A172 (cell line): ENCODE measurements around the gene CPNE9. TPM values are rescaled to one million over a fixed set of nuclear protein-coding genes. Genes with fewer than 3 reads are reported as not detected.

Experiments
- DNase-seq: peaks from one replicate; pipeline ENCODE4 v3.0.0-alpha.2; 2015; ENCODE audit warnings: low spot score
- total RNA-seq: library from RNA; depleted of rRNA; stranded (reverse); fragments of >200 nt; shearing (Covaris generic); gene quantifications from 2 replicates; pipeline ENCODE4 v1.2.3, GENCODE V29; 2014; rRNA removed

CPNE9 gene
- total RNA-seq: not detected in 2 replicates

GRCh38 chr3:9703736-9704346 lies at the start of gene CPNE9:
Gene CPNE9 (plus strand): TSS chr3:9703833. CDS start chr3:9703997, 164 bp downstream.
- no peak for DNase-seq

GRCh38 chr3:9659849-9660248 lies 43.8 kb upstream of the CPNE9 start:
- no peak for DNase-seq

- DNase-seq: no peak
Measured at GRCh38 chr3:9660972-9661371, 42.7 kb upstream of the CPNE9 start.

GRCh38 chr3:9664119-9664751 lies 39.4 kb upstream of the CPNE9 start:
- no peak for DNase-seq

GRCh38 chr3:9666704-9667445 lies 36.8 kb upstream of the CPNE9 start:
- no peak for DNase-seq

GRCh38 chr3:9669277-9669676 lies 34.4 kb upstream of the CPNE9 start:
- DNase-seq: no peak

GRCh38 chr3:9669720-9670432 lies 33.8 kb upstream of the CPNE9 start:
- peak; percentile 55 for DNase-seq

- no peak for DNase-seq
Measured at GRCh38 chr3:9673082-9673481, 30.6 kb upstream of the CPNE9 start.

- DNase-seq: no peak
Measured at GRCh38 chr3:9673752-9674151, 29.9 kb upstream of the CPNE9 start.

GRCh38 chr3:9675736-9676290 lies 27.8 kb upstream of the CPNE9 start:
- no peak for DNase-seq

GRCh38 chr3:9676785-9677184 lies 26.8 kb upstream of the CPNE9 start:
- no peak for DNase-seq

GRCh38 chr3:9678493-9678892 lies 25.1 kb upstream of the CPNE9 start:
- no peak for DNase-seq

- DNase-seq: no peak
Measured at GRCh38 chr3:9679476-9680080, 24.1 kb upstream of the CPNE9 start.

- no peak for DNase-seq
Measured at GRCh38 chr3:9681011-9681722, 22.5 kb upstream of the CPNE9 start.

GRCh38 chr3:9681723-9682081 lies 21.9 kb upstream of the CPNE9 start:
- no peak for DNase-seq

- no peak for DNase-seq
Measured at GRCh38 chr3:9682096-9682495, 21.5 kb upstream of the CPNE9 start.

- no peak for DNase-seq
Measured at GRCh38 chr3:9683426-9683825, 20.2 kb upstream of the CPNE9 start.

- no peak for DNase-seq
Measured at GRCh38 chr3:9685216-9686049, 18.2 kb upstream of the CPNE9 start.

- no peak for DNase-seq
Measured at GRCh38 chr3:9686050-9686550, 17.5 kb upstream of the CPNE9 start.

- DNase-seq: no peak
Measured at GRCh38 chr3:9686703-9687102, 16.9 kb upstream of the CPNE9 start.
